Activated T-cell treated with anti-CD3 and anti-CD28 coated beads, Interleukin-2, amount 50 U/mL, for 48 hours (primary cell): ENCODE results near the gene FRAT1.
A peak's percentile ranks its signal among the peaks of the same experiment; 100 is the strongest.

Experiments
- DNase-seq, 2 experiments: peaks; one replicate each; pipeline ENCODE4 v3.0.0-alpha.2; 2020

The FRAT1 gene

DNA sequence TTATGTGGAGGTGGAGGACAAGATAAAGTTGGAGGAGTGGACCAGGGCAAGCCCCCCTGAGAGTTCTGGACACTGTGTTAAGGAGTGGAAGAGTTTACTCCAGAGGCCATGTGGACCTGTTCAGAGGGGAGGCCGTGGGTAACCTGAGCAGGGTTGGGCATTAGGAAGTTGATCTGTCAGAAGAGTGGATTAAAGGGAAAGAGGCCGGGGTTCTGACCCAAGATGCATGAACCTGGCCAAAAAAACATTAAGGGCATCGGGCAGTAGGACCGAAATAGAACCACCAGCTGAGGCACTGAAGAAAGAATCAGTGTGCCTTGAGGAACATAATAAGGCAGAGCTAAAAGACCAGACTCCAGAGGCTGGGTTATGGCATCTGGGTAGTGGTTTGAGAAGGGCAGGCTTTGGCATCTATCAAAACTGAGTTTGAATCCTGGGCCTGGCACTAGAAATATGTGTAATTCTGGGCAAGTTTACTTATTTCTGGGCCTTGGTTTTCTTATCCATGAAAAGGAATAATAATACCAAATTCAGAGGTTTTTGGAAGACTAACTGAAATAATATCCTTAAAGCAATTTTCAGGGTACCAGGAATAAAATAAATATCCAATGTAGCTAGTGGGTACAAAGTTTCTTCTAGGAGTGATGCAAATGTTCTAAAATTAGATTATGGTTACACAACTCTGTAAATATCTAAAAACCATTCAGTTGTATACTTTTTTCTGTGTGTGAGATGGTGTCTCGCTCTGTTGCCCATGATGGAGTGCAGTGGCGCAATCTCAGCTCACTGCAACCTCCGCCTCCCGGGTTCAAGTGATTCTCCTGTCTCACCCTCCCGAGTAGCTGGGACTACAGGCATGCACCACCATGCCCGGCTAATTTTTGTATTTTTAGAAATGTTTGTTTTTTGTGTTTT lies 10.9 kb upstream of the FRAT1 start:
- DNase-seq, result no peak

DNA sequence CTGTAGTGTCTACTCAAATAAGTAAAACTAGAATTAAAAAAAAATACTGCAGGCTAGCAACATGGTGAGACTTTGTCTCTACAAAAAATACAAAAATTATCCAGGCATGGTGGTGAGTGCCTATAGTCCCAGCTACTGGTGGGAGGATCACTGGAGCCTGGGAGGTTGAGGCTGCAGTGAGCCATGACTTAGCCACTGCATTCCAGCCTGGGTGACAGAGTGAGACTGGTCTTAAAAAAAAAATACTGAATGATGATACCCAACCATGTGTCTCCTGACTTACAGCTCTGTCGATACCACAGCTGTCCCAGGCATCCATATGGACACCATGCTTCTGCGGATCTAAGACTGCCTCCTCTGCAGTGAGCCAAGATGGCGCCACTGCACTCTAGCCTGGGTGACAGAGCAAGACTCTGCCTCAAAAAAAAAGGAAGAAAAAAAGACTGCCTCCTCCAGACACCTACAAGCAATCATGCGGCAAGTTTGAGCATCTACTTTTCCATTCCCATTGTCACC lies 7.9 kb upstream of the FRAT1 start:
- DNase-seq, result no peak

DNA sequence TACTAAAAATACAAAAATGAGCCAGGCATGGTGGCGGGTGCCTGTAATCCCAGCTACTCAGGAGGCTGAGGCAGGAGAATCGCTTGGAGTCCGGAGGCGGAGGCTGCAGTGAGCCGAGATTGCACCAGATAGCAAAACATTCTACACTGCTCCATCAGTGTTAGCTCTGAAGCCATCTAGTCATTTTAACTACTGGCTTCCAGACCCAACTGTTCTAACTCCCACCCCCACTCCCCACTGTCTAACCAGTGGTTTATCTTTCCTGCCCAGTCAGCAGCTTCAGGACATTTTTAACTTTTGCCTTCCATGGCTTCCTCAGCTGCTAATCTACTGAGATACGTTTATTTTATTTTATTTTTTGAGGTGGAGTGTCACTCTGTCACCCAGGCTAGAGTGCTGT lies 6.2 kb upstream of the FRAT1 start:
- DNase-seq, result no peak

DNA sequence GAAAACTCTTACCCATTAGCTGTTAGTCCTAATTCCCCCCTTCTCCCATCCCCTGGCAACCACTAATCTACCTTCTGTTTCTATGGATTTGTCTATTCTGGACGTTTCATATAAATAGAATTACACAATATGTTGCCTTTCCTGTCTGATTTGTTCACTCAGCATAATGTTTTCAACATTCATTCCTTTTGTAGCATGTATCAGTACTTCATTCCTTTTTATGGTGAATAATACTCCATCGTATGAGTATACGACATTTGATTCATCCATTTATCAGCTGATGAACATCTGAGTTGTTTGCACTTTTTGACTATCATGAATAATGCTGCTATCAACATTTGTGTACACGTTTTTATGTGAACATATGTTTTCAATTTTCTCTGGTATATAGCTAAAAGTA lies 4.4 kb upstream of the FRAT1 start:
- DNase-seq, result no peak

DNA sequence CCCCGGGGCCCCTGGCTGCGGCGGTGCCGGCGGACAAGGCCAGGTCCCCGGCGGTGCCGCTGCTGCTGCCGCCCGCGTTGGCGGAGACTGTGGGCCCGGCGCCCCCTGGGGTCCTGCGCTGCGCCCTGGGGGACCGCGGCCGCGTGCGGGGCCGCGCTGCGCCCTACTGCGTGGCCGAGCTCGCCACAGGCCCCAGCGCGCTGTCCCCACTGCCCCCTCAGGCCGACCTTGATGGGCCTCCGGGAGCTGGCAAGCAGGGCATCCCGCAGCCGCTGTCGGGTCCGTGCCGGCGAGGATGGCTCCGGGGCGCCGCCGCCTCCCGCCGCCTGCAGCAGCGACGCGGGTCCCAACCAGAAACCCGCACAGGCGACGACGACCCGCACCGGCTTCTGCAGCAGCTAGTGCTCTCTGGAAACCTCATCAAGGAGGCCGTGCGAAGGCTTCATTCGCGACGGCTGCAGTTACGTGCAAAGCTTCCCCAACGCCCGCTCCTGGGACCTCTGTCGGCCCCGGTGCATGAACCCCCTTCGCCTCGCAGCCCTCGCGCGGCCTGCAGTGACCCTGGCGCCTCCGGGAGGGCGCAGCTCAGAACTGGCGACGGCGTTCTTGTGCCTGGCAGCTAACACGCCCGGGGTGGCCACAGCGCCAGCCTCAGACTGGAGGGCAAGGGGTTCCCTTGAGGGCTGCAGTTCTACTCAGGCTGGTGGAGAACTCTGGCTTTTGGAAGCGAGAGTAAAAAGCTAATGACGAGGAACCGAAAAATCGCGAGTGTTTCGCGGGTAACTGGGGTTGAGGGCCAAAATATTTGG lies 804 bp downstream of the FRAT1 start:
- peak; percentile 76 to 79 for DNase-seq

DNA sequence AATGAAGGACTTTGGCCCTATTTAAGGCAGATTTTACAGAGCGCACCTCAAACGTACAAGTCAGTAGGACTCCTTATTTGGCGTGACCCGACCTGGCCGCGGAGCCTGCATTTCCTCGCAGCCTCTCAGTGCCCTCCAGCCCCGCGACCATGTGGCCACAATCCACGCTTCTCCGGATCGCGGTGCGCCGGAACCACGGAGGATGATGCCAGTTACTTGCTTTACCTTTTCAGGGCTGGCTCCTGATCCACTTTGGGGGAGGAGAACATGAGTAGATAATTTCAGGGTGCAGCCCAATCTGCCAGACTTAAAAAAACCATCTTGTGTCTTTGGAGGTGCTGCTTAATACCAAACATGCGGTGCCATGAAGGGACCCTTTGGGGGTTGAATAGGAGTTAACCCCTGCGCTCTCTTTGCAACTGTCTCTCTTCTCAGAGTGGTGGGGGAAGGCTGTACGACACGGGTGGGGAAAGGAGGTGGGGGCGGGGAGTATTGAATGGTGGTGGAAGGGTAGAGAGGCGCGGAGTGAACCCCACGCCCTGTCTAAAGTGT lies 1.5 kb downstream of the FRAT1 start:
- DNase-seq, result peak; percentile 56 to 59

DNA sequence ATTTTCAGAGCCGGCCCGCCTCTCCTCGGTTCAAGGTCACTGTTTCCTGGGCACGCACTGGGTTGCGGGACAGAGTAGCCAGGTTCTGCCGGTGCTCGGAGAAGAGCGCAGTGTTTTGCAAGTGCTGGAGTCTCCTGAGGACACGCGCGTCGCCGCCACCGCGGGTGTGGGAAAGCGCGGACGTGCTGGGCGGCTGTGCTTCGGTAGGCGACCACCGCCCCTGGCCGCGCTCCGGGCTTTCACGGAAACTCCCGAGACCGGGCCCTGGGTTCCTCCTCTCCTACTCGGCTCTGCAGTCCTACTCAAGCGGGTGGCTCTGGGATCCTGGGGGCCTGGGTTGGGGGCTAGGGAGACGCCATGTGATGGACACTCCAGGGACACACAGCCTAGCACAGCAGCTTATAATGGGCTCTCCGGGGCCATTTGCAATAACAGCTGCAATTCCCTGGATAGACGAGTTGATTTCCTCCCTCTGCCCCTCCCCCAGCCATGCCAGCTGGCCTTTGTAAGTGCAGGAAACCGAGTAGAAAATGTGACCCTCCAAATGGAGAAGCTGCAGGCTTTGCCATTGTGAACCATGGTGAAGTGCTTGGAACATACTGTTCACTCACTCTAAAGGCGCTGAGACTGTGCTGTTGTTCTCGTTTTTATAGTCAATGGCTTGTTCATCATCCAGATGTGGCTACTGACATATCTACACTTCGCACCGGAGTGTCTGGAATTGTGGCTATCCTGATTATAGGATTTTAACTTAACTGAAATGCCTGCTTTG lies 2.1 kb downstream of the FRAT1 start:
- peak; percentile 44 to 45 for DNase-seq

DNA sequence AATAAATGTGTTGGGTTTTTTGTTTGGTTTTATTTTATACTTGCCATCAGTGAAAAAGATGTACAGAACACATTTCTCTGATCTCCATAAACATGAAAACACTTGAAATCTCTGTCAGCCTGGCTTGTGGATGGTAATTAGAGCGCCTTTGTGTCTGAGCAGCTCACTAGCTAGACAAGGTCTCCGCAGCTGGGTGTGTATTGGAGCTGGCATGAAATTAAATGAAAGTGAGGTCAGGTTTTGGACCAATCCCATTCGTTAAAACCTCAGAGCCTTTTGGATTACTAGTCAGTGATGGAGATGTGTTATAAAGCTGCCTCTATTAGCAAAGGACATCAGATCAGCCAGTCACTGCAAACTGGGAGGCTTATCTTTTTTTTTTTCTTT lies 2.7 kb downstream of the FRAT1 start:
- DNase-seq, result no peak

DNA sequence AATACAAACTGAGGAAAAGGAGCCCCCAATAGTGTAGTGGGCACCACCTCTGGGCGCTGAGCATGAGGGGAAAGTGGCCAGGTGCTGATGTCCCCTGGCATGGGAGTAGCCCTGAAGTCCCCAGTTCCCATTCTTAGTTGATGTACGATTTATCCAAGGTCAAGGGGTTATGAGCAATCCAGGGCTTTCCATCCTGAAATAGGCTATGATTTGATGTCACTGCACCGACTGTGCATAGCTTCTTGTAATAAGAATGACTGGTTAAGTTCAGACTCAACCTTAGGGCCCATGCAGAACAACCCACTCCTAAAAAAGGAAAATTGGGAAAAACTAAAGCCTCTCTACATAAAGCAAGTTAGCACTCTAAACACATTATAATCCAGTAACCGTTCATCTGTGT lies 4.4 kb downstream of the FRAT1 start:
- DNase-seq, result no peak

DNA sequence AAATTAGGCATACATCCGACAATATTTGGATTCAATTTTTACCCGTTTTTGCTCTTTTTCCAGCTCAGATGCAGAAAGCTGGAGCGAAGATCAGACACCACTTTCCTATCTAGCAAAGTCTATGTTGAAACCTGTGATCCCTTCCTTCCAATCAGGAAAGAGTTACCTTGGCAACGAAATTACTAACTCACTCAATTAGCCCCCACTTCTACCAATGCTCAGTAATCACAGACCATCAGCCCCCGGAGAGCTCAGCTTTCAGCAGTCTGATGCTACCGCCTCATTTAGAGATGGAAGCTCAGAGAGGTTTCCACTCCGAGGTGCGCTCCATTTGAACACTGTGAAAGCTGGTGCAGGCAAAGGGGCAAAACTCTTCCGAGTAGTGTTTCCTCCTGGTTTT lies 6.7 kb downstream of the FRAT1 start:
- no peak for DNase-seq

DNA sequence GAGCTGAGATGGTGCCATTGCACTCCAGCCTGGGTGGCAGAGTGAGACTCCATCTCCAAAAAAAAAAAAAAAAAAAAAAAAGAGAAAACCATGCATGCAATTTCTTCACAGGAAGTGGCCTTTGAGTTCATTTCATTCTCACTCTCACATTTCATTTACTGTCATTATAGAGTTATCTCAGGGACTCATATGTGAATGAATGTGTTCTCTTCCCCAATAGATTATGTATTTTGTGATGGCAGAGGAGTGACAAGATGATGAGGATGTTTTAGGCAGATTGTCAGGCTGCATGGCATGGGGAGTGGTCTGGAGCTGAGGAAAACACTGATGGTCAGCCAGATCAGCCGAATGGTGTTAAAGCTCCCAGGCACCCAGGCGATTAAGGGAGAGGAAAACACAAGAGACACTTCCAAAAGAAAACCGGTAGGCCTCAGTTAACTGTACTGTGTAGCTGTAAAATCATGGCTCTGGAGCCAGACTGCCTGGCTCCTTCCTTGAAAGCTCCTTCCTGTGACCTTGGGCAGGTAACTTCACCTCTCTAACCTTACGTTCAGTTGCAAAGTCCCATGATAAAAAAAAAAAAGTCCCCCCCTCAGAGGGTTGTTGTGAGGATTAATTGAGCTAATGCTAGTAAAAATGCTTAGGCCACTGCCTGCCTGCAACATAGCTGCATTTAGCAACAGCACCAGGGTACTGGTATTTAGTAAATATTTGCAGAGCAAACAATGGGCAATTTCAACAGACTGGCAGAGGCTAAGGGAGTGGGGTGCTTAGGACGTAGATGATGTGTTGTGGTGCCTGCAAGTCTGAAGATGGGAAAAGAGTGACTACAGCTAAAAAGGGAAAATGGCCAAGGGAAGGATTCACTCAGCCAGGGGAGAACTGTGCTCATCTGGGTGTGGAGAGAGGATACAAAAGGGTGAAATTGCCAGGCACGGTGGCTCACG lies 8.6 kb downstream of the FRAT1 start:
- DNase-seq, result no peak

DNA sequence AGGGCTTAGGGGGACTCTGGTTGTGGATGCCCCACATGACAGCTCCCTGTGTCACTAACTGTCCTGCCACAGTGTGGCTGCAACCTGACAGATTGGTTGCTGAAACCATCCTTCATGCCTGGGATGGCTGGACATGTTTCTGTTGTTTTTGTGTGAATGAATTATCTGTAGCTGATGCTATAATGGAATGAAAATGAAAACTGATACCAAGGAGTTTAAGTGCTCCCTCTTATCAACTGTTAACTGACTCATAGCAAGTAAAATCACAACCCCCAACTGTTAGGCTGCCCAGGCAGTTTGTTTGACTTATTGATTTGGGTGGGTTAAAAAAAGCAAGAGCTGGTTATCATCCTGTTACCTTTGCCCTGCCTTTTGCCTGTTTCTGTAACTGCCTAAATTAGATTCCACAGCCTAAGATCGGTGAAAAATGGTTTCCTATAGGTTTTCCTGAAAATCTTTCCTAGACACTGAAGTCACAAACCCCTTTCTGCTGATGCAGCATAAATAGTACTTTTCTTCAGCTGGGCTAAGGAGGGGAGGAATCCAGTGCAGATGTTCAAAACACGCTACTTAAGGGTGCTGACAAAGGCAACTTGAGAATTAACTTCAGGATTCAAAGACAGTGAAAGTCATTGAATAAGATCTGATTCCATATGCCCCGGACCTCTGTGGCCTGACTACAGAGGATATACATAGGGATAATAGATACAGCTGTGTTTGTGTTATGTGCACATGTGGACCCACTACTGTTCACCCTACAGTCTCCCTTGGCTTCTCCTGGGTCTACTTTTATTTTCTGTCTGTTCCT lies 9.8 kb downstream of the FRAT1 start:
- DNase-seq, result peak in 1 of 2 experiments; percentile 27

DNA sequence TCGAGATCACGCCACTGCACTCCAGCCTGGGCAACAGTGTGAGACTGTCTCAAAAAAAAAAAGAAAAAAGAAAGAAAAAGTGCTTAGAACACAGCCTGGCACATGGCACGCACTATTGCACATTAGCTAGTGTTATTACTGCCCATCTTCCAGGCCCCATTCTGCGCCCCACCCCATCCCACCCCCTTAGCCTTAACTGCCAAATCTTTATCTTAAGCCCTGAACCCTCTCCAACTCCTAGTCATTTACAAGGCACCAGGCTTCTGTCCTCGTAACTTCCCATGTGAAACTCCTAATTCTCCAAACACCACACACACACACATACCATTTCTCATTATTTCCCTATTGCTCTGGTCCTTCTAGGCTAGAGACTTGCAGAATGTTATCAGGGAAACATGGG lies 10.7 kb downstream of the FRAT1 start:
- DNase-seq, result no peak

DNA sequence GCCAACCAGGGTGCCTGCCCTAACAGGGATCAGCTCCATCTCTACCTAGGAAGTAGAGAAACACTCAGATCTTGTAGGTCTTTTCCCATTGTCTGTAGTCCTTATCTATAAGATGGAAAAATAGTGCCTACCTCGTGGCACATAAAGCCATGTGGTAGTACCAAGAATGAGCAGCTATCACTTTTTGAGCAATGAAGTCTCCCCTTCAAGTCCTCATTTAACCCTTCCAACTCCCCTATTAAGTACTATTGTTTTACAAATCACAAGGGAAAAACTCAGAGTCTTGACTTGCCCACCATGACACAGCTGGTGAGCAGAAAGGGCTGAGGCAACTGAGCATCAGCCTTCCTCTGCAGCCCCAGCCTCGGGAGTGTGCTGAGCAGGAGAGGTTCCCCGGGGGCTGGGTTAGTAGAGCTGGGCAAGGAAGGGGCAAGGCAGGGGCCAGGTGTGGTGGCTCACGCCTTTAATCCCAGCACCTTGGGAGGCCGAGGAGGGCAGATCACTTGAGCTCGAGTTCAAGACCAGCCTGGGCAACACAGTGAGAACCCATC lies 12.2 kb downstream of the FRAT1 start:
- no peak for DNase-seq

DNA sequence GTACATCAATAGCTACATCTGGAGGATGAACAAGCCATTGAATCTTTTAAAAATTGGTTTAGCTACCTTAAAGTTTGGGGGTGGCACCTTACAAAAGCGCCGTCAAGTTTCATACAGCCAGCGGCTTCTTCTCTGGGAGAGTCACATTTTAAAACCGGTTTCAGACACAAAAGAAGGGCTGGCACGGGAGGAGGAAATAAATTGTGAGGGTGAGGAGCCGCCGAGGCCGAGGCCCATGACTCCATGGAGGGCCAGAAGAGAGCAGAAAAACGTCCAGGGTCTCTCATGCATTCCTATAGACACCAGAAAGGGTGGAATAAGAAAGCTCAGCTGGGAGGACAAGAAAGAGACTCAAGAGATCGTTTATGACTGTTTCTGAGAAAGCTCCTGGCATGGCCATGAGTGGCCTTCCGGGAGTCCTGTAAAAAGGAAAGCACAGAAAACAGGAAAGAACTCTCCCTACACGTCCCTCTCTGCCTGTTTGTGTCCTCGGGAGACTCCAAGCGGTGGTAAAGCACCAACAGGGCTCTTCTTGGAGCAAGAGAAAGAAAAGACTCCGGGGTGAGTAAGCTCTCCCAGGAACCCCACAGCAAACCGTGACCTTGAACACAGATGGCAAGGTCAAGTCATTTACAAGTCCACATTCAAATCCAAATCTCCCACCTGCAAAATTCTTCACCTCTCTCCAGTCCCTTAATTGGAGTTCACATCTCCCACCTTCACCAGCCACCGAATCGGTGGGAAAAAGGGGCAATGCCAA lies 13.7 kb downstream of the FRAT1 start:
- DNase-seq, result peak; percentile 37 to 40

DNA sequence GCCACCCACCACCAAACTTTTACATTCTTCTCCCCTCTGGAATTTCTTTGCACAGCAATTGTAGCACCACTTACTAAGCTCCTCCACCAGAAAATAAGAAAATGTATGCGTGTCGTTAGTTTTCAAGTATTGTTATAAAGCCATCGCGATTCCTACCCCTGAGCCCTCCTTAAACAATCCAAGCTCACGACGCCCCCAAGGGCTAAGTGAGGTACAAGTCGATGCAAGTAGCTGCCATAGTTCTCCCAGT lies 14.2 kb downstream of the FRAT1 start:
- DNase-seq, result no peak

DNA sequence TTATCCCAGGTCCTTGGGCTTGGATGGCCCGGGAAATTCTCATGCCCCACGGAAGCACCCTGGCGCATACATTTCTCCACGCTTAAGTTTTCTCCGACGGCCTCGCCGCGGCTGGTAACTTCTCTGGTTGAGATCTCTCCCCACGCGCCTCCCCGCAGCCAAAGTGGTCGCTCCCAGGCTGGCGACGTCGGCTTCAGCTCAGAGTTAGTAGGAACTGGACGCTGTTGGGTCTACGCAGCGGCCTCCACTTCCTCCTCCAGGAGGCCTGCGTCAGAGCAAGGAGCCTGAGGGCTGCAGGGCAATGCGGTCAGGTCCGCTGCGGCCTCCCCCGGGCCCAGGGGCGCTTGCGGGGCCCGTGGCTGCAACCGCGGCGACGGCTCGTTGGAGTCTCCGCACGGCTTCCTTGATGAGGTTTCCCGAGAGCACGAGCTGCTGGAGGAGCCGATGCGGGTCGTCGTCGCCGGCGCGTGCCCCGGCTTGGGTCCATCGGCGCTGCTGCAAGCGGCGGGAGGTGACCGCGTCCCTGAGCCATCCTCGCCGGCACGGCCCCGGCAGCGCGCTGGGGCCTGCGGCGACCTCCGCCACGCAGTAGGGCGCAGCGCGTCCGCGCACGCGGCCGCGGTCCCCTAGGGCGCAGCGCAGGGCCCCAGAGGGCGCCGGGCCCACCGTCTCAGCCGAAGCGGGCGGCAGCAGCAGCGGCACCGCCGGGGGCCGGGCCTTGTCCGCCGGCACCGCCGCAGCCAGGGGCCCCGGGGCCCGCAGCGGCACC lies 14.7 kb downstream of the FRAT1 start:
- peak; percentile 67 to 71 for DNase-seq

DNA sequence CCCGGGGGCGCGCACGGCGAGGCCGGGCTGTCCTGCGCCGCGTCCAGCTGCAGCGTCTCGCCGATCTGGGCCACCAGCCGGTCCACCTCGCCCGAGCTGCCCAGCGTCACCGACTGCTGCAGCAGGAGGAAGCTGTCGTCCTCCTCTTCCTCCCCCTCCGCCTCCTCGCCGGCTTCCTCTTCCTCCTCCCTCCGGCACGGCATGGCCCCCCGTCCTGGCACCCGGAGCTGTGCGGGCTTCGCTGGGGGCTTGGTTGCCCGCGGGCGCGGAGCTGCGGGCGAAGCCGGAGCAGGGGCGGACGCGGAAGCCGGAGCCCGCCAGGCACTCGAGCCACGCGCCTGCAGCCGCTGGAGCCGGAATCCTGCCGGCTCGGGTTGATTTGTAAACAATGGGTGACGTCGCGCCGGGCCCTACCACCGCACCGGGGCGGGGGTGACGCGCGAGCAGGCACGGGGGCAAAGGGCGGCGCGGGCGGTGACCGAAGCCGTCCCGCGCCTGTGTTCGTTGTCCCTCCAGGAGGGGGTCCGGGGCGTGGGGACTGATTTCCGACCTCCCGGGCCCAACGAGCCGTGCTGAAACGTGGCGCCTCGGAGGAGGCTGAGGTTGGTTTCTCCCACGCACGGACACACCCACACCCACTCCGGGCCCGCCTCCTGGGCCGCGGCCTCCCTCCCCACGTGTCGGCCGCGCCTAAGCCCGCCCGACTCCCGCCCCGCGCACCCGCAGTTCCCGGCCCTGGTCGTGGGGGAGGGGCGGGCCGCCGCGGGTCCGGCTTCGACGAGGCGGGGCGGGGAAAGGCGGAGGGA lies 15.5 kb downstream of the FRAT1 start, which contains the start of gene FRAT2:
TSS of gene FRAT2 (minus strand) at position 360 of the 806 bp plus-strand sequence. CDS start at position 203, 157 bp downstream.
- DNase-seq, result peak; percentile 92
